HepG2 (cell line): ENCODE results near the gene UBXN2A. TPM values are rescaled to one million over a fixed set of nuclear protein-coding genes. Genes with fewer than 3 reads are reported as not detected.

Experiments used
- CREB1 ChIP-seq, 2 experiments: fragments of 450-650 bp in 1 of 2; IDR thresholded peaks; 2 replicates each; pipeline ENCODE4 v1.6.1; 2016 to 2017; ENCODE audit warnings: control low read depth in 1 of 2, mild to moderate bottlenecking in 1 of 2, missing compliant biosample characterization in 1 of 2, missing genetic modification characterization in 1 of 2
- ELF4 ChIP-seq: sonication (generic); formaldehyde crosslinking; IDR thresholded peaks from 2 replicates; pipeline ENCODE4 v1.5.0; 2020; ENCODE audit warnings: missing genetic modification reagents, mild to moderate bottlenecking, moderate library complexity, borderline replicate concordance
- GRHL1 ChIP-seq: sonication (generic); formaldehyde crosslinking; conservative IDR thresholded peaks from 2 replicates; pipeline ENCODE4 v1.8.0; 2022; ENCODE audit warnings: missing genetic modification reagents
- HCFC1 ChIP-seq: fragments of 150-350 bp; IDR thresholded peaks from 2 replicates; pipeline ENCODE4 v1.6.1; 2014; ENCODE audit warnings: low read depth, low read length
- MBNL3 ChIP-seq: fragments of 250-450 bp; sonication (Bioruptor Pico); conservative IDR thresholded peaks from 2 replicates; pipeline ENCODE4 v1.8.0; 2022; ENCODE audit warnings: mild to moderate bottlenecking, inconsistent platforms
- PHF20 ChIP-seq: sonication (generic); formaldehyde crosslinking; IDR thresholded peaks from 2 replicates; pipeline ENCODE4 v1.5.0; 2020; ENCODE audit warnings: mild to moderate bottlenecking, missing genetic modification reagents
- POLR2A ChIP-seq, 2 experiments: IDR thresholded peaks; 2 replicates each; pipeline ENCODE4 v1.6.1; 2011; ENCODE audit warnings: low read depth in 2 of 2, low read length in 2 of 2, mild to moderate bottlenecking in 1 of 2, moderate library complexity in 1 of 2; ENCODE audit not compliant: insufficient read depth in 1 of 2
- POLR2AphosphoS2 ChIP-seq: IDR thresholded peaks from 2 replicates; pipeline ENCODE4 v1.6.1; 2011; ENCODE audit warnings: low read depth, low read length, improper control_type of control experiment
- PTBP1 ChIP-seq: fragments of 200-400 bp; formaldehyde crosslinking; IDR thresholded peaks from 2 replicates; pipeline ENCODE4 v1.6.1; 2018; ENCODE audit warnings: low read length, low read depth; ENCODE audit not compliant: poor library complexity, severe bottlenecking
- ZBTB44 ChIP-seq: sonication (generic); formaldehyde crosslinking; IDR thresholded peaks from 2 replicates; pipeline ENCODE4 v1.4.0; 2020; ENCODE audit warnings: missing genetic modification reagents
- ZBTB7B ChIP-seq: sonication (generic); formaldehyde crosslinking; IDR thresholded peaks from 2 replicates; pipeline ENCODE4 v1.4.0; 2020; ENCODE audit warnings: missing genetic modification reagents
- ZFP36 ChIP-seq: fragments of 150-350 bp; IDR thresholded peaks from 2 replicates; pipeline ENCODE4 v1.6.1; 2018; ENCODE audit warnings: borderline replicate concordance, low read length, low read depth; ENCODE audit not compliant: partially characterized antibody
- ZFP36L1 ChIP-seq: sonication (generic); formaldehyde crosslinking; IDR thresholded peaks from 2 replicates; pipeline ENCODE4 v1.8.0; 2022; ENCODE audit warnings: mild to moderate bottlenecking, missing genetic modification reagents, moderate library complexity
- ZMYM4 ChIP-seq: sonication (generic); formaldehyde crosslinking; IDR thresholded peaks from 2 replicates; pipeline ENCODE4 v1.8.1; 2023; ENCODE audit warnings: mild to moderate bottlenecking, missing genetic modification reagents
- ZNF263 ChIP-seq: sonication (generic); formaldehyde crosslinking; IDR thresholded peaks from 2 replicates; pipeline ENCODE4 v1.4.0; 2020; ENCODE audit warnings: missing genetic modification reagents
- ZNF746 ChIP-seq: sonication (generic); formaldehyde crosslinking; IDR thresholded peaks from 2 replicates; pipeline ENCODE4 v1.8.0; 2022; ENCODE audit warnings: mild to moderate bottlenecking, missing genetic modification reagents
- ZNF891 ChIP-seq: sonication (generic); formaldehyde crosslinking; IDR thresholded peaks from 2 replicates; pipeline ENCODE4 v1.5.0; 2020; ENCODE audit warnings: mild to moderate bottlenecking, missing genetic modification reagents
- polyA plus RNA-seq, 8 experiments: library from polyadenylated mRNA; depleted of rRNA in 3 of 8; stranded (reverse) in 7 of 8; unstranded in 1 of 8; fragments of >200 nt; fragmentation: Illumina TruSeq in 4 of 8; extraction: Trizol in 4 of 8; gene quantifications; 2 replicates each; pipeline versions ENCODE4 v1.2.1 to v1.2.3, GENCODE V29; 2011 to 2016; ENCODE audit warnings: low read depth in 4 of 8, missing spikeins in 1 of 8, mixed read lengths in 1 of 8; ENCODE audit not compliant: insufficient read depth in 1 of 8
- total RNA-seq, 5 experiments: library from RNA; depleted of rRNA; stranded (reverse); fragments of >200 nt; fragmentation: Illumina TruSeq; extraction: Trizol; gene quantifications; 2 replicates each; pipeline ENCODE4 v1.2.3, GENCODE V29; 2016; ENCODE audit warnings: low read depth in 1 of 5
- TF ChIP-seq, protein P1 (sequence below): sonication (generic); formaldehyde crosslinking; IDR thresholded peaks from 2 replicates; pipeline ENCODE4 v1.5.0; 2020; ENCODE audit warnings: missing genetic modification reagents
- TF ChIP-seq, protein P2 (sequence below): sonication (generic); formaldehyde crosslinking; IDR thresholded peaks from 2 replicates; pipeline ENCODE4 v1.5.1; 2020; ENCODE audit warnings: missing genetic modification reagents, mild to moderate bottlenecking, borderline replicate concordance
- TF ChIP-seq, protein P3 (sequence below): sonication (generic); formaldehyde crosslinking; IDR thresholded peaks from 2 replicates; pipeline ENCODE4 v1.5.1; 2020; ENCODE audit warnings: missing genetic modification reagents, mild to moderate bottlenecking, borderline replicate concordance

Gene UBXN2A
- total and polyA plus RNA-seq, 2 of the 13 experiments (the other 11 are each of a cell fraction or from before 2014, with no cell fraction given), result 8.3 to 20.9 TPM

DNA sequence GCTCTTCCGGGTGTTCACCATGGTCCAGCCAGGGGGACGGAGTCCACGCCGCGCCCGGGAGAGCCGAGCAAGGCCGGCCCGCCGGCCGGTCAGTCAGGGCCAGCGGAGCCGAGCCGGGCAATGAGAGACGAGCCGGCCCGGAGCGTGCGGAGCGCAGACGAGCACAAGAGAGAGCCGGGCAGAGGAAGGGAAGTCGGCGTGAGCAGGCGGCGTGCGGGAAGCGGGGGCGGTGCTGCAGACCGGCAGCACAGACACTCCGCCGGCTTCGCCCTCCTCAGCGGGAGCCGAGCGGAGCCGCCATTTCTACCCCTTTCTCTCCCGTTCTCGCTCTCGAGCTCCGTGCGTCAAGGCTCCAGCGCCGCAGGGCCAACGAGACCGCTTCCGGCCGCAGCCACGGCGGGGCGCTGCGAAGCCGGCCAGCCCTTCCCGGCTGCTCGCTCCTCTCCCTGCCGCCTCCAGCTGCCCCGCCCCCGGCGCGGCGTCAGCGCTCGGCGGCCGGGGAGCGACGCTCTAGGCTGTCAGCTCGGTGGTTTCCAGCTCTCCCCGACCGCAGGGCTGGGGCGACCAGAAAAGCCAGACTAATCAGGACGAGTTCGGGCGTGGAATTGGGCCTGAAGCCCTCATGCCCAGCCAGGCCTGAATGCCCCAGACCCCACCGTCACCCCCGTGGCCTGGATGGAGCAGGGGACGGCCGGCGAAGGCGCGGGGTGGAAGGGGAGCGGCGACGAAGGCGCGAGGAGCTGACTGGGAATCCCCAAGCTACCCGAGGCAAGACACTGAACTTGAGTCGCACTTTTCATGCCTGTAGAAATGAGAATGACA is 13.3 kb upstream of the UBXN2A start, which contains the start of gene ATAD2B (continued):
- TF ChIP-seq, protein P1, sequence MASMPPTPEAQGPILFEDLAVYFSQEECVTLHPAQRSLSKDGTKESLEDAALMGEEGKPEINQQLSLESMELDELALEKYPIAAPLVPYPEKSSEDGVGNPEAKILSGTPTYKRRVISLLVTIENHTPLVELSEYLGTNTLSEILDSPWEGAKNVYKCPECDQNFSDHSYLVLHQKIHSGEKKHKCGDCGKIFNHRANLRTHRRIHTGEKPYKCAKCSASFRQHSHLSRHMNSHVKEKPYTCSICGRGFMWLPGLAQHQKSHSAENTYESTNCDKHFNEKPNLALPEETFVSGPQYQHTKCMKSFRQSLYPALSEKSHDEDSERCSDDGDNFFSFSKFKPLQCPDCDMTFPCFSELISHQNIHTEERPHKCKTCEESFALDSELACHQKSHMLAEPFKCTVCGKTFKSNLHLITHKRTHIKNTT, result no peak
- TF ChIP-seq, protein P2, sequence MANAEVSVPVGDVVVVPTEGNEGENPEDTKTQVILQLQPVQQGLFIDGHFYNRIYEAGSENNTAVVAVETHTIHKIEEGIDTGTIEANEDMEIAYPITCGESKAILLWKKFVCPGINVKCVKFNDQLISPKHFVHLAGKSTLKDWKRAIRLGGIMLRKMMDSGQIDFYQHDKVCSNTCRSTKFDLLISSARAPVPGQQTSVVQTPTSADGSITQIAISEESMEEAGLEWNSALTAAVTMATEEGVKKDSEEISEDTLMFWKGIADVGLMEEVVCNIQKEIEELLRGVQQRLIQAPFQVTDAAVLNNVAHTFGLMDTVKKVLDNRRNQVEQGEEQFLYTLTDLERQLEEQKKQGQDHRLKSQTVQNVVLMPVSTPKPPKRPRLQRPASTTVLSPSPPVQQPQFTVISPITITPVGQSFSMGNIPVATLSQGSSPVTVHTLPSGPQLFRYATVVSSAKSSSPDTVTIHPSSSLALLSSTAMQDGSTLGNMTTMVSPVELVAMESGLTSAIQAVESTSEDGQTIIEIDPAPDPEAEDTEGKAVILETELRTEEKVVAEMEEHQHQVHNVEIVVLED (CRISPR knock-in tag), result peak; percentile 86
- TF ChIP-seq PHF20 (peak; percentile 77), POLR2A (IDR thresholded peaks at IDR 0.05; ENCODE audit: insufficient read depth in 1 of 2, low read depth in 2 of 2, low read length in 2 of 2) (peak; percentile 96 to 97), ZNF746 (CRISPR knock-in tag) (no peak), ZBTB7B (CRISPR knock-in tag) (peak; percentile 23), GRHL1 (CRISPR knock-in tag) (no peak), PTBP1 (peak; percentile 96), CREB1 (IDR thresholded peaks at IDR 0.05) (peak; percentile 79), CREB1 (CRISPR knock-in tag; IDR thresholded peaks at IDR 0.05) (peak; percentile 77), ELF4 (no peak), POLR2AphosphoS2 (peak; percentile 66; the same call in 1 of the 2 replicates), HCFC1 (0 out of 2 replicates have a peak, but pooled peaks have one; percentile 51), ZMYM4 (CRISPR knock-in tag) (peak; percentile 96), ZBTB44 (peak; percentile 70; the same call in 1 of the 2 replicates), ZNF891 (CRISPR knock-in tag) (peak; percentile 44; the same call in 1 of the 2 replicates), ZFP36L1 (peak; percentile 68), ZNF263 (CRISPR knock-in tag) (peak; percentile 72), ZFP36 (no peak), MBNL3 (CRISPR knock-in tag) (no peak)
- TF ChIP-seq, protein P3, sequence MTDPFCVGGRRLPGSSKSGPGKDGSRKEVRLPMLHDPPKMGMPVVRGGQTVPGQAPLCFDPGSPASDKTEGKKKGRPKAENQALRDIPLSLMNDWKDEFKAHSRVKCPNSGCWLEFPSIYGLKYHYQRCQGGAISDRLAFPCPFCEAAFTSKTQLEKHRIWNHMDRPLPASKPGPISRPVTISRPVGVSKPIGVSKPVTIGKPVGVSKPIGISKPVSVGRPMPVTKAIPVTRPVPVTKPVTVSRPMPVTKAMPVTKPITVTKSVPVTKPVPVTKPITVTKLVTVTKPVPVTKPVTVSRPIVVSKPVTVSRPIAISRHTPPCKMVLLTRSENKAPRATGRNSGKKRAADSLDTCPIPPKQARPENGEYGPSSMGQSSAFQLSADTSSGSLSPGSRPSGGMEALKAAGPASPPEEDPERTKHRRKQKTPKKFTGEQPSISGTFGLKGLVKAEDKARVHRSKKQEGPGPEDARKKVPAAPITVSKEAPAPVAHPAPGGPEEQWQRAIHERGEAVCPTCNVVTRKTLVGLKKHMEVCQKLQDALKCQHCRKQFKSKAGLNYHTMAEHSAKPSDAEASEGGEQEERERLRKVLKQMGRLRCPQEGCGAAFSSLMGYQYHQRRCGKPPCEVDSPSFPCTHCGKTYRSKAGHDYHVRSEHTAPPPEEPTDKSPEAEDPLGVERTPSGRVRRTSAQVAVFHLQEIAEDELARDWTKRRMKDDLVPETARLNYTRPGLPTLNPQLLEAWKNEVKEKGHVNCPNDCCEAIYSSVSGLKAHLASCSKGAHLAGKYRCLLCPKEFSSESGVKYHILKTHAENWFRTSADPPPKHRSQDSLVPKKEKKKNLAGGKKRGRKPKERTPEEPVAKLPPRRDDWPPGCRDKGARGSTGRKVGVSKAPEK (CRISPR knock-in tag), result no peak
